A204.1 (cell line): ENCODE results near the gene PTPN4.
A peak's percentile ranks its signal among the peaks of the same experiment; 100 is the strongest.

Source experiments
- FAIRE-seq: peaks from 2 replicates; lab custom pipeline; 2012; peaks lifted over from hg19 to GRCh38; lab: Jason Lieb, UNC

Gene PTPN4

DNA sequence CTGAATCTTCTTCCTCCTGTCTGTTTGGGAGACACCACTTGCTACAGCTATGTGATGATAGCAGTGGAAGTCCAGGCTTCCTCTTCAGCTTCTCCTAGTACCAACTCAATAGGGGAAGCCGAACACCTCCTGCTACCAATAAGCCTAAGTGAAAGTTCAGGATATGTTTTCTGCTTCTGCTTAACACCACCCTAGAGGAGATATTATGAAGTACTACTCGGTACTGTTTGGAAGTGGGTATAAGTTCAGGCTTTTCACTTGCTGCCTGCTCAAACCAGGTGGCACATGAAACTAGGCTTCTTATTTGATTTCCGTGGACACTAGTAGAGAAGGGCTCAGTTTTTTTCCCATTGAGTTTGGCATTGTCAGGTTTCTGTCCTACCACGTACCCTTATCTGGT is 99.8 kb downstream of the PTPN4 start:
- no peak for FAIRE-seq

- FAIRE-seq, result no peak
These were observed 101.2 kb downstream of the PTPN4 start for GRCh38 chr2:119860924-119861323.

DNA sequence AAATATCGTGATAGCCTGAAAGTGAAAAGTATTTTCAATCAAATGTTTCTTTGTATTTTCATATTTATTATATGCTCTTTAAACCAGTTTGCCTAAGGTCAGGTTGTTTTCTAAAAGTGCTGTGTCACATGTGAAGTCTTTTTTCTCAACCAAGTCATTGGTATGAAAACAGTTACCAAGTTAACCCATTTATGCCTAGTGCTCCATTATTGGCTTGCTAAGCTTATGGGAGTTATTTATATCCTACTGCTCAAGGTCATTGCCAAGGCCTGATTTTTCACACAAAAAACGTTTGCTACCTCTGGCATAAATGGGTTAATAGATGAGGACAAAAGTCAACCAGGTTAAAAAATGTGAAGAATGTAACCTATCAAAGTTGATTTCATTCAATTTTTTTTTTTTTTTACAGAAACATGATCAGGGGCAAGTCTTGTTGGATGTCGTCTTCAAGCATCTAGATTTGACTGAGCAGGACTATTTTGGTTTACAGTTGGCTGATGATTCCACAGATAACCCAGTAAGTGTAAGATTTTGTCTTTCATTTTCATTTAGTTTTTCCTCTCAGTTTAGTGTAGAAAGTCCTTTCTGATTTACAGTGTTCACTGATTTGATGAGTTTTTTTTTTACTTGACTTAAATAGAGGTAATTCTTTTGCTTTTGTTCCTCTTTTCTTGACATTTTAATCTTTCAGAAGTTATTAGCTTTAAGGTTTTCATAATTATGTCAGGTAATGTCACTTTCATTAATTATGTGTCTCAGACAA is 102.6 kb downstream of the PTPN4 start:
- FAIRE-seq, result no peak

GRCh38 chr2:119864318-119864717 is 104.6 kb downstream of the PTPN4 start:
- no peak for FAIRE-seq

GRCh38 chr2:119871725-119872124 is 112.0 kb downstream of the PTPN4 start:
- no peak for FAIRE-seq

- no peak for FAIRE-seq
These were observed 113.9 kb downstream of the PTPN4 start for GRCh38 chr2:119873350-119874315.

DNA sequence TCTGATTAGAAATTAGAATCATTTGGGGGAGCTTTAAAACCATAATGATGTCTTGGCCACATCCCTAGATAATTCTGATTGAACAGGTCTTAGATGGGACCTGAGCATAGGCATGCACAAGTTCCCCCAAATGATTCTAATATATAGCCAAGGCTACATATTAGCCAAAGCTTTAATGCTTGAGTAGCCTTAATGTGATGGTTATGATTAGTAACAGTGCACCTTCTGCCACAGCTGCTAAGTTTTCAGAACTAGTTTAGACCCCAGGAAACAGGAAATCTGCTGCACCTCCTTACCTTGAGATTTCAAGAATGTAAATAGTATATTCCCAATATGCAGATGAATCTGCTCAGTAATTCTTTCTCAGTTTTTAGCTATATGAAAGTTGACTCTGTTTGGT is 119.8 kb downstream of the PTPN4 start:
- FAIRE-seq, result no peak

DNA sequence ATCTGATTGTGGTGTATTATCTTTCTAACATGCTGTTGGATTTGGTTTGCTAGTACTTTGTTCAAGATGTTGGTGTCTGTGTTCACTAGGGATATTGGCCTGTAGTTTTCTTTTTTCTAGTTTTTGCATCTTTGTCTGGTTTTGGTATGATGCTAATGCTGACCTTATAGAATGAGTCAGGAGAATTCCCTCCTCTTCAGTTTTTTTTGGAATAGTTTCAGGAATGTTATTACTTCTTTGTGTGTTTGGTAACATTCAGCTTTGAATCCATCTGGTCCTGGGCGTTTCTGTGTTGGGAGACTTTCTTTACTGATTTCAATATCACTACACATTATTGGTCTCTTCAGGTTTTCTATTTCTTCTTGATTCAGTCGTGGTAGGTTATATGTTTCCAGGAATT is 129.0 kb downstream of the PTPN4 start:
- FAIRE-seq, result no peak

DNA sequence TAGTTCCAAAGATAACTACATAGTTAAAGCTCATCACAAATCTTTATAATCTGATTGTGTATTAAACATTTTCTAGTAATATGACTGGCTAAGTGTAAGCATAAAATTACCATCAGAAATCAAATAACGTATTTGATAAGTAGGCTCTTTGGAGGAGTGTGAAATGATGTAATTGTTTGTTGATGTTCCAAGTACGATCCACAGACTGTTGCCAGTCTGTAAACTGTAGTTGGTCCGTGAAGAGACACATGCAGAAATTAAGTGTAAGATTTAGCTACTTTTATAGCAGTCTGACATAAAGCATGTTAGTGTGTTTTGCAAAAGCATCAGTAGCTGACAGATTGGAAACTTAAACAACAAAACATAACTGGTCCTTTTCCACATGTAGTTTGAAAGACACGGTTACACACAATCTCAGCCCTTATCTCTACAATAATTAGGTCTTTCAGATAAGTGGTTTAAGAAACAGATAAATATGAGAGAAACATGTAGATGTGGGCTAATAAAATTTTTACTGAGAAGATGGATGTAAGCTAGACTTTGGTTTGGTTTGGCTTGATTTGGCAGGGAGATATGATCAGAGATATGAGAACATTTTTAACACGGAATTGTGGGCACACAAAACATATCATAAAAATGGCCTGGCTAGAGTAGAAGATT is 138.1 kb downstream of the PTPN4 start:
- FAIRE-seq, result peak; percentile 41

DNA sequence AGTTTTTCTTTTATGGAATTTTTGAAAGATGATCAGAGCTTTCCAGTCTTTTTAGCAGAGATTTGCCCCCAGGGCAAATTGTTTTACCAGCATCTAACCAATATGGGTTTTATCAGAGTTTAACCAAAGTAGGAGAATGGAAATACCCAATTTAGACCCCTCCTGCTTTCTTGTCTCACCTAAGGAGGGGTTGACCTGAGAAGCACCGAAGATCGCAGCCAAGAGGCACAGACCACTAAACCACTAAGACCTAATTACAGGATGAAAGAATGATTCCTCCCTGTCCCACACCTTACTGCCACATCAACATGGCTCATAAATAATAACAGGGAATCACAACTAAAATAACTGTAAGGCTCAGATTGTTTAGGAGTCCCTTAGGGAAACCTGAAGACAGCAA is 141.3 kb downstream of the PTPN4 start:
- no peak for FAIRE-seq

DNA sequence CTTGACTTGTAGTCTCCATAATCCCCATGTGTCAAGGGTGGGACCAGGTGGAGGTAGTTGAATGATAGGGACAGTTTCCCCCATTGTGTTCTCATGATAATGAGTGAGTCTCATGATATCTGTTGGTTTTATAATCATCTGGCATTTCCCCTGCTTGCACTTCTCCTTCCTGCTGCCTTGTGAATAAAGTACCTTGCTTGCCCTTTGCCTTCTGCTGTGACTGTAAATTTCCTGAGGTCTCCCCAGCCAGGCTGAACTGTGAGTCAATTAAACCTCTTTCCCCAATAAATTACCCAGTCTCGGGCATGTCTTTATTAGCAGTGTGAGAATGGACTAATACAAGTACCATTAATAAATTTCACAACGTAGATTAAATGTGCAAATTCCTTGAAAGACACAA is 150.8 kb downstream of the PTPN4 start:
- FAIRE-seq, result no peak

GRCh38 chr2:119914266-119914665 is 154.5 kb downstream of the PTPN4 start:
- FAIRE-seq, result no peak

- FAIRE-seq, result no peak
These were observed 162.1 kb downstream of the PTPN4 start for GRCh38 chr2:119921825-119922224.

GRCh38 chr2:119922699-119923098 is 163.0 kb downstream of the PTPN4 start:
- no peak for FAIRE-seq

DNA sequence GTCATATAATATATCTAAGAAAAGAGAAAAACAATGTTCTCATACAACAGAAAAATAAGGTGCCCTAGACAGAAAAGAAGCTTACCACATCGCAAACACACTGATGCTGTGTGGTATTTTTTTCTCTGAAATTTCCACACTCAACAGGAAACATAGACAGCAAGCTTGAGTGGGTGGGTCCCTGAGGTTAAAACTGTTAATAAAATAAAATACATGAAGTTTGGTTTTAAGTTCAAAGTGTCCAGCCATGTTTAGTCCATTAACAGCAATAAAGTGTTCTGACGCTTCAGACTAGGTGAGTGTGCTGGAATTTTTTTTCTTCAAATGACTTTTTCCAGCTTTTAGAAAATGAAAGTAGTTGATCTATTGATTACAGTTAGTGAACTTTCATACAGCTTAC is 169.8 kb downstream of the PTPN4 start:
- no peak for FAIRE-seq

GRCh38 chr2:119932809-119933208 is 173.1 kb downstream of the PTPN4 start:
- FAIRE-seq, result no peak

DNA sequence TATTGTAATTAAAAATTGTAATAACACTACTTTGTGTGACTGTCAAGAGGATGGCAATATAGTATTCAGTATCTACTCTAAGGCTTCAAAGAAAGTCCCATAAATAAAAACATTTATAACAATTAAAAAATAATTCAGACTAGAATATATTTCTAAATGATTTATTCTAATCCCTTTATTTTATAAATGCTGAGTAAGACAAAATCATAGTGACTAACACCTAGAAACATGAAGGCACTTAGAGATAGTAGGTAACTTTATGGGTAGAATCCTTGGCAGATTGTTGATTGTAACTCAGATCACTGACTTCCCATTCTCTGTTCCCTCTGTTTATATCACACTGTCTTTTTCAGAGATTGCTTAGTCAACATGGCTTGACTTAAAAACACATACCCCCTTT is 174.6 kb downstream of the PTPN4 start:
- no peak for FAIRE-seq

- FAIRE-seq, result no peak
These were observed 178.0 kb downstream of the PTPN4 start for GRCh38 chr2:119937680-119938079.

DNA sequence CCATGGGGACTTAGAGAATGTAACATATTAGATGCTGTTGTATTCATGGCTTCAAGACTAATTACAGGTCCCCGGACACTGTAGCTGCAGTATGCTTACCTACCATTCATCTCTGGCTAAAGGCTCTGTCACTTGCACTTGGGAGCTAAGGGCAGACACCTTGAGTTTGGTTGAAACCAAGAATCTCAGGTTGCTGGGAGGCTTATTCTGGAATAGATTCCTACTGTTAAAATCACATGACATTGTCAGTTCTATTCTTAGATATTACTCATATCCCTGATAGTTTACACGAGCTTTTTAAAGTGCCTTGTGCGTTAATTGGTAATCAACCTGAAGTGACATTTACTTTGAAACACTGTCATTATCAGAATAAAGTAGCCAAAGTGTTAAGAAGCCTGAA is 180.2 kb downstream of the PTPN4 start:
- FAIRE-seq, result no peak

- FAIRE-seq, result no peak
These were observed 181.1 kb downstream of the PTPN4 start for GRCh38 chr2:119940856-119941255.

GRCh38 chr2:119941388-119941787 is 181.7 kb downstream of the PTPN4 start:
- FAIRE-seq, result no peak

- FAIRE-seq, result no peak
These were observed 182.3 kb downstream of the PTPN4 start for GRCh38 chr2:119941981-119942513.

DNA sequence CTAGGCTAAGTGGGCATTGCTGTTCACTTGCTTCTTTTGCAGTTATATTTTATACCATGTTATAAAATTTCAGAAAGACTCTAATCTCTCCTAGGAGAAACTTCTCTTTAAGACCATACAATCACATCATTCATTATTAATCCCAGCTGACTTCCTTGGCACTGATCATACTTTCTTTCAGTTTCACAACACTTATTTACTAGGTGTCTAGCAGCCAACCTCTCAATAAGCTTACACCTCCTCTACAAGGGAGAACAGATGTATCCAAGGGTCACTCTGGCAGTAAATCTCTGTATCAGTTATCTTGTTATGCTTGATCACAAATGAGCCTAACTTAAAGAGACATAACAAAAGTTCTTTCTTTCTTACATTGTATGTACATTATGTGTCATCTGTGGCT is 183.3 kb downstream of the PTPN4 start:
- no peak for FAIRE-seq
